HG02588 (cell line): ENCODE data around the gene SWAP70.
A peak's percentile ranks its signal among the peaks of the same experiment; 100 is the strongest.

Experiments used
- ATAC-seq: cut with Tn5 transposase; IDR thresholded peaks from one replicate; pipeline ENCODE4 v1.9.1; 2021; ENCODE audit warnings: mild to moderate bottlenecking, moderate library complexity; ENCODE audit not compliant: unreplicated experiment

Gene SWAP70

DNA sequence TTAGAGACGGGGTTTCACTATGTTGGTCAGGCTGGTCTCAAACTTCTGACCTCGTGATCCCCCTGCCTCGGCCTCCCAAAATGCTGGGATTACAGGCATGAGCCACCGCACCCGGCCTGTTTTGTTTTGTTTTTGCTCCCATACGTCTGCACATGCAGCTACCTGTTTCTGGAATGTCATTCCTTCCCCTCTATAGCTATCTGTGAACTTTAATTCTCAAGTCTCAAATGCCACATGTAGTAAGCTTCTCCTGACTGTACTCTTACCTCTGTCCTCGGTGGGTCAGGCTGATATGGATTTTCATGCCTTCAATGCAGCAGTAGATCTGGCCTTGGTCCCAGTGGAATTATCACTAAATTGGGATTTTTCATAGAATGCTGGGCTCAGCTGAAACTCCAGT is 12.4 kb upstream of the SWAP70 start:
- no peak for ATAC-seq

DNA sequence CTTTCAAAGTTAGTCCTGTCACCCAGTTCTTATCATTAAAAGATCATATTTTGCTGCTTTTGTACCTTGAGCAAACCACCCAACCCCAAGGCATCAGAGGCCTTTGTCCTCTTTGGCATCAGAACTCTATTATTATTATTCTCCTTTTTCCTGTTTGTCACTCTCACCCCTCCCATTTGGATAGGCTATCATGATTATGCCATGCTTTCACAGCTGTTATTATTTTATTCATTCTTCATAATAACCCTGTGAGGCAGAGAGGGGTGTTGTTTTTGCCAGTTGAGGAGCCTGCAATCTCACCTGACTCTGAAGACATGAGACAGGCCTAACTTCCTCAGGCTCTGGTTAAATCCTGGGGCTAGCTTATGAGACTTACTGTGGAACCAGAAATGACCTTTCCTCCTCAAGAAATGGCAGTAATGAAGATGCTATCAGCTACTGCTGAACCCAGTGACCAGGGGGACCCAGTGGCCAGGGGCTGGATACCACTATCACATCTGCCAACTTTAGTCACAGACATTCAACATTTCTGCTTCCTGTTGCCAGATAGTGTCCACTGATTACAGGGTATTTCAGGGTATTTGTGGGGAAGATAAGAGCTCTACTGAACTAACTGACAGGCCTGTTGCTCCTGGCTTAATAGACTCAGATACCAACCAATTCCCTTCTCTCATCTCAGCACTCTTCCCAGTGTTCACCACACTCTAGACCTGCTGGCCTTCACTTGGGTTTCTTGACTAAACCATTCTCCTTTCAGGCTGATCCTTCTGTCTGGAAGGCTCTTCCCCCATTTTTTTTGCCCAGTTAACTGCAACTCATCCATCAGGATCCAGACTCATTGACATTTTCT is 11.8 kb upstream of the SWAP70 start:
- no peak for ATAC-seq

DNA sequence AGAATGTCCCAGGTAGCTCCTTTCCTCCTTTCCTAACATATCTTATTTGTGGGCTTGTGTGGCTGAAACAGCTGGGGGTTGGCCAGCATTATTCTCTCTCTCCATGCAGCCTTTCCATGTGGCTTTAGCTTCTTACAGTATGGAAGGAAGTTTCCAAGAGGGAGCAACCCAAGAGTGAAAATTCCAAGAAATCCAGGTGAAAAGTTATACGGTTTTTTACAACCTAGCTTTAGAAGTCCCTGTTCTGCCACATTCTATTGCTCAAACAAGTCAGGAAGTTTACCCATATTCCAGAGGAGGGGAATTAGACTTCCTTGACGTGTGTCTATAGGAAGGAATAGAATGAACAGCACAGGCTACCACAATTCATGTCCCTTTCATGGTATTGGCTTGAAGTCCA is 10.0 kb upstream of the SWAP70 start:
- ATAC-seq = no peak

DNA sequence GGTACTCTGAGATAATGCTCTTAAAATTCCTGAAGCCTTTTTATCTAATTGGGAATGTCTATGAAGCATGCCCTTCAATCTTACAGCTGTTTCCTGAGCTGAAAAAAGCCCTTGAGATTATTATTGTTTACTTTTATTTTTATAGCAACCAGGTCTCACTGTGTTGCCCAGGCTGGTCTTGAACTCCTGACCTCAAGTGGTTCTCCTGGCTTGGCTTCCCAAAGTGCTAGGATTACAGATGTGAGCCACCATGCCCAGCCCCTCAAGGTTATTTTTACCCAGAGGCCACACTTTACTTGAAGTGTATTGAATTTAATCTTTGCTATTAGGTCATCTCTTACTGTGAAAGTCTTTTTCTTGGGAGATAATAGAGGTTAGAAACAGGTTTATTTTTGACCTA is 7.0 kb upstream of the SWAP70 start:
- no peak for ATAC-seq

DNA sequence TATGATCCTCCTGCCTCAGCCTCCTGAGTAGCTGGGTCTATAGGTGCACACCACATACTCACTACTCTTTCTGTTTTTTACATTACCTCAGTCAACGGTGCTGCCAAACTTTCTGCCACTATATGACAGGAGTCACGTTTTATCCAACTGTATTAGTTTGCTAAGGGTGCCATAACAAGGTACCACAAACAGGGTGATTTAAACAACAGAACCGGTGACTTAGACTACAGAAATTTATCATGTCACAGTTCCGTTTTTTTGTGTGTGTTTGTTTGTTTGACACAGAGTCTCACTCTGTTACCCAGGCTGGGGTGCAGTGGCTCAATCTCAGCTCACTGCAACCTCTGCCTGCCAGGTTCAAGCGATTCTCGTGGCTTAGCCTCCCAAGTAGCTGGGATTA is 6.3 kb upstream of the SWAP70 start:
- no peak for ATAC-seq

DNA sequence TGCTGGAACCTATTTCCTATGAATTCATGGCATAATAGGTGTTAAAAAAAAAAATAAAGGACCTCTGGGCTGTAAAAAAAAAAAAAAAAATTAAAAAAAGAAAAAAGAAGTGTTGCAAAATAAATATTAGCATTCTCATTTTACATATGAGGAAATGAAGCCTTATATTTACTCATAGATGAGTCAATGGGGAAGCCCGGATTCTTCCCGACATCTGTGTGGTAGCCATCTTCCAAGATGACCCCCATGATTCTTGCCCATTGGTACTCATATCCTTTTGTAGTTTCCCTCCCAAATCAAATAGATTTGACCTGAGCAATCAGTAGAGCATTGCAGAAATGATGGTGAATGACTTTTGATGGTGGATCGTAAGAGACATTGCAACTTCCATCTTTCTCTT is 3.0 kb upstream of the SWAP70 start:
- no peak for ATAC-seq

DNA sequence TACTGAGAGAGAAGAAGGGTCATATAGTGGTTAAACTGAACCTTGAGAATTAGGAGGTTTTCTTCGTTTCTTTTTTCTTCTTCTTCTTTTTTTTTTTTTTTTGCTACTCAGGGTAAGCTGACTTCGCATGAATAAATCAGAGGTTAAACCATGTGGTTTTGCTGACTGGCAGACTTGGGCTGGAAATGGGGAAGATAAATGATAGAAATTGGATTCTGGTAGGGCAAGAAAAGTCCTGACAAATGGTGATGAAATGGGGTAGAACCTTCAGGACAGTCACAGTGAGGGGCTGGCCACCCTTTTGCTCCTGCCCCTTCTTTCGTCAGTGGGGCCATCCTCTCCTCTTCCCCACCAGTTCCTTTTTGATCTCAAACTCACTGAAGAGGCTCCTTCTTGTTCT is 1.6 kb upstream of the SWAP70 start:
- no peak for ATAC-seq

DNA sequence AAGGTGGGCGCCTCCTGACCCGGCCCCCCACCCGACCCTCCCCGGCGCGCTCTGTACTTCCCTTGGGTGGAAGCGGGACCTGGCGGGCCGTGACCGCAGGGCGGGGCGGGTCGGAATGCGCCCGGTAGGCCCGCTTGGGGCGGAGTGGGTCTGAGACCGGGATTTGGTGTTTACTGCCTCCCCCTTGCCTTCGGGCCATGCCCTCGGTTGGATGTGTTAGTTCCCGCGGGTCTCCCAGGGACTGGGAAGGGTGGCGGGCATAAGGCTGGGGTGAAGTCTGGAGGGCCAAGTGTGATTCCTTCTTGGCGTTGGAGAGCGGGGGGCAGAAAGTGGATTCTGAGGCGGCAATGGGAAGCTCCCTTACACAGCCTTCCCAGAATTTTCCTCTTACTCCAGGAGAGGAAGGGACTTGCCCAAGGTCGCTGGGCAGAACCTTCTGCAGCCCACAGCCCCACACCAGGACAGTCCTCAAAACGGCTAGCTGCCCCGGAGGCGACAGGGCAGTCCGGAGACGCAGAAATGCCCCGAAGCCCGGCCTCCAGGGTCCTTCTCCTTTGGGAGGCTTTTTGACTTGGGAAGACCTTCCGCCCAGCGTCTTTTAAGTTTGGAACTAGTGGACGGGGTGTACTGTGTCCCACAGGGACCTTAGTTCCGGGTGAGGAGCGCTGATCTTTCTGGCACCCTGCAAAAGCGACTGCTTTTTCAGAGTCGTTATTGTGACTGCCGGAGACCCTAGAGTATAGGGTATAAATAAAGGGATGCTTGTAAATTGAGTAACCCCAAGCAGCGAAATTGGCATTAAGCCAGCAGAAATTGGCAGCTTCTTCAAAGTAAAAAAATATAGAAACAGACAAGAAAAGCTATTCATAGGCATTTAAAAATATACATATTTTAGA is 647 bp downstream of the SWAP70 start:
- ATAC-seq = peak; percentile 30

DNA sequence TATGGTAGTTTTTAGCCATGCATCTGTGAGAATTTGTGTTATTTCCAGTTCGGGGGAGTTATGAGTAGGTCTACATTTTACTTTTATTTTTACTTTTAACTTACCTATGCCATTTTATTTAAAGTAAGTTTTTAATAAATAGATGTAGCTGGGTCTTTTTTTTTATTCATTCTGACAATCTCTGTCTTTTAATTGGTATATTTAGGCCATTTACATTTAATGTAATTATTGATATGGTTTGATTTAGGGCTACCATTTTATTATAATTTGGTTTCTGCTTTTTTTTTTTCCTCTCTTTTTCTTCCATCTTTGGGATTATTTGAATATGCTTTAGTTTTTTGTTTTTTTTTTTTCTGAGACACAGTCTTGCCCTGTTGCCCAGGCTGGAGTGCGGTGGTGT is 1.9 kb downstream of the SWAP70 start:
- no peak for ATAC-seq

DNA sequence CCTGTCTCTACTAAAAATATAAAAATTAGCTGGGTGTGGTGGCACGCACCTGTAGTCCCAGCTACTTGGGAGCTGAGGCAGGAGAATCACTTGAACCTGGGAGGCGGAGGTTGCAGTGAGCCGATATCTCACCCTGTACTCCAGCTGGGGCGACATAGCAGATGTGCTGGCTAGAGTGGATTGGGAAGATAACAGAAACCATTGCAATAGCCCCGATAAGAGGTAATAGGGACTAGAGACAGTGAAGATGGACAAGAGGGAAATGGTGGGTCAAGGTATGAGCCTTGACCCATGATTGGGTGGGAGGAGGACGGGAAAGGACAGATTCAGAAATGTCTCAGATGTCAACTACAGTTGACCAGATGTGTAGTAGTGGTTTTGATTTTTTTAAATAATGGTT is 6.1 kb downstream of the SWAP70 start:
- ATAC-seq = no peak

DNA sequence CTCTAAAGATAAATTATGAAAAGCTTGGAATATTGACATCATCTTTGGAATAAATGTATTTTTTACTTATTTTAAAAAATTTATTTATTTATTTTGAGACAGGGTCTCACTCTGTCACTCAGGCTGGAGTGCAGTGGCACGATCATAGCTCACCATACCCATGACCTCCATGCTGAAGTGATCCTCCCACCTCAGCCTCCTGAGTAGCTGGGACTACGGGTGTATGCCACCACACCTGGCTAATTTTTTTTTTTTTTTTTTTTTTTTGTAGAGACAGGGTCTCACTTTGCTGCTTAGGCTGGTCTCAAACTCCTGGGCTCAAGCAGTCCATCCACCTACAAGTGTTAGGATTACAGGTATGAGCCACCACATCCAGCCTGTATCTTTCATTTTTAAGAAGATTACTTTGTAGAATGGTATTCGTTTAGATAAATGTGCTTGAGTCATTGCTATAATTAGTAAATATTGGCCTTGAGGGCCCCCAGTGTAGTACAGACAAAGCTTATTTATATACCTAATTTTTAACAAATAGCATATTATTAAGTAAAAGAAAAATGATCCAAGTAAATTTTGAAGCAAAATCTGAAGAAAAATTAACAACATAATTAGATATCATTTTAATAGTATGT is 8.5 kb downstream of the SWAP70 start:
- no peak for ATAC-seq

DNA sequence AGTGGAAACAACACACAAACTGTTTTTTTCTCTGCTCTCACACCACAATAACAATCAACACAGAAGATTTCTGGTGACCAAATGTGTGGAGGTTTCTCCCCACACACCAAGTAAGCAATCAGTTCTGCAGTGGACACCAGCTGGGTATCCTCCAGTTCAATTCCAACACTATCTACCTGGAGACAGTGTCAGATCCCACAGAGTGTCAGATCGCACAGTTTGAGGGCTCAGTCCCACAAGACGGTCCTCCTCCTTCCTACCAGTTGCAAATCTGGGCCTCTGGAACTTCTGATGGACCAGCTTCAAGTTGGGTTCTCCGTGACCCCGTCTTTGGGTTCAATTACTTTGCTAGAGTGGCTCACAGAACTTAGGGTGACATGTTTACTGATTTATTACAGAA is 9.0 kb downstream of the SWAP70 start:
- ATAC-seq = no peak

DNA sequence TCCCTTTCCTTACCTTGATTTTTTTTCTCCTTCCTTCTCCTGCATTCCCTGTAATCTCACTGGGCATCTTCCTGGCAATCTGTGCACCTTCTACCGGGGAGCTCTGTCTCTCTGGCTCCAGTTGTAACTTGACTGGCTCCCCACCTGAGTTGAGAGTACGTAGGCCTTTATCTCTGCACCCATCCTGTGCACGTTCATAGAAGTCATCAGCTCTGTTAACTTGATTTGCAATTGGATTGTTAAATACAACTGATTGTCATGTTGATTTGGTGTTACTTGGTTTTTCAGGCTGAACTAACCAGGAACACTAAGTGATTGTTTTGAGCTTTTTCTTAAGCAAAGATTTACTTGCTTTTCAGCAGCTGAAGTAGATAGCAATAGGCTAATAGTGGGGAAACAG is 11.8 kb downstream of the SWAP70 start:
- ATAC-seq = no peak

DNA sequence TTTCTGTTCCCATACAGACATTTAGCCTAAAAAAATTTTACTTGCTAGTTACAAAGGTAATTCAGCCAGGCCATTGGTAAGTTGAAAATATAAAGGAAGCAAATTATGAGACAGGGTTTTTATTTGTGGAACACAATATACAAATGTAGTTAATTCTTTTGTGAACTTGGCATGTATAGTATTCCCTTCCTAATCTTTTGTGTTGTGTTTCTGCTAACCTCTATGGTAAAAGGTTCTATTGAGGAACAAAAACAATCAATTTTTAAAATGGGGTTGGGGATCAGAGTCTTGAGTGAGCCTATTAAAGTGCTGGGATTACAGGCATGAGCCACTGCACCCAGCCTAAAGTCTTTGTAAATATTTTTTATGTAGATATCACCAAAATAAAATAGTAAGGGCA is 14.1 kb downstream of the SWAP70 start:
- ATAC-seq = no peak

DNA sequence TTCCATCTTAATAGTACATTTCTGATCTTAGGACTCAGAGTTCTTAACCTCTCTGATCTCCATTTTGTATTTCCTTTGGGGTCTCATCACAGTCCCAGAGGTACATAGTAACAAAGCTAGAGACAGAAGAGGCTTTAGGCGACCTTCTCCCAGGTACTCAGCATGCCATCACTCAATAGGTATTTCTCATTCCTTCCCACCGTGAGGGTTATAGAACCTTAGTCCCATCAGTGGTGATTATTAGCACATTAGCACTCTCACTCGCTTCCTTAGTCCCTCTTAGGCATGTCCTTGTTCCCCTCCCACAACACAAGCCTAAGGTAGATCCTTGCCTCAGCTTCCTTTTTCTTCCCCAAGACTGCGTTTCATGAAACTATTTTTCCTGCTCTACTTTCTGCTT is 14.7 kb downstream of the SWAP70 start:
- no peak for ATAC-seq

DNA sequence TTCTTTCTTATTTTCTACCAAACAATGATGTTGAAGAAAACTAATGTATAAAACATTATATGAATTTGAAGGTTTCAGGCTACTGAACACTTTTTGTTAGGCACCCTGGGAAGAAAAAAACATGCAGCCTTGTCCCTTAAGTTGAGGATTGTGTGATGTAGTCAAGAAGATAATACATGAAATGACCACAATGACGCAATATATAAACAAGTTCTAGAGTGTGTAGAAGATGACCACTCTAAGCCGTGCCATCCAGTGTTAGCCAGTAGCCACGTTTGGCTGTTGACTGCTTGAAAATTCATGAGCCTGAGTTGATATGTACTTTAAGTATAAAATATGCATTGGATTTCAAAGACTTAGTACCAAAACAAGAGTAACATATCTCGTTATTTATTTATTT is 16.2 kb downstream of the SWAP70 start:
- no peak for ATAC-seq

DNA sequence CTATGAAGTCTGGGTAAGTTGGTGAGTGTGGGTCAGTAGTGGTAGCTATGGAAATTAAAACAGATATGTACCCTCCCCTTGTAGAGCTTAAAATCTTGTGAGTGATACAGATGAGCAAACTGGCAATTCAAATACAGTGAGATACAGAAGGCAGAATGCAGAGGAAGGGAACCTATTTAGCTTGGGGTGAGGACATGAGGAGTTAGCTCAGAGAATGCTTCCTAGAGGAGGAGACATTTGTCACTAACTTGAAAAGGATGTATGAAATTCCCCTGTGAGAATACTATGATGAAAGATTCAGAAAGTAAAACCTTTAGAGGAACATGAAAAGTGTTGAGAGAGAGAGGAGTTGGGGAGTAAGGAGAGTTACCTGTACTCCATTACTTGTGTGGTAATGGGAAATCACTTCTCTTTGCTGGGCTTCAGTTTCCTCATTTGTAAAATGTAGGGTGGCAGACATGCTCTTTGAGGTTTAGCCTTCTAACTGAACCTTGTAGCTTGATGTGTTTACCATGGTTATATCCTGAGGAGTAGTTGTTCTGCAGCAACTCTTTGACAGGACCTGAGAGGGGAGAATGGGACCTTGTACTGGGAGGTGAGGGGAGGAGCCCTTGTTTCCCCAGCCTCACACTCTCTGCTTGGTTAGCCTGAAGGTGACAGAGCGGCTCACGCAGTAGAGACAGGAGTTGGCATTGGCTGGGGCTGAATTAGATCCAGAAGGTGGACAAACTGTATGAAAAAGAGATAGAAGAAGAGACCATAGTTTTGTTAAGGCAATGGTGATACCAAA is 17.9 kb downstream of the SWAP70 start:
- peak; percentile 34 for ATAC-seq

DNA sequence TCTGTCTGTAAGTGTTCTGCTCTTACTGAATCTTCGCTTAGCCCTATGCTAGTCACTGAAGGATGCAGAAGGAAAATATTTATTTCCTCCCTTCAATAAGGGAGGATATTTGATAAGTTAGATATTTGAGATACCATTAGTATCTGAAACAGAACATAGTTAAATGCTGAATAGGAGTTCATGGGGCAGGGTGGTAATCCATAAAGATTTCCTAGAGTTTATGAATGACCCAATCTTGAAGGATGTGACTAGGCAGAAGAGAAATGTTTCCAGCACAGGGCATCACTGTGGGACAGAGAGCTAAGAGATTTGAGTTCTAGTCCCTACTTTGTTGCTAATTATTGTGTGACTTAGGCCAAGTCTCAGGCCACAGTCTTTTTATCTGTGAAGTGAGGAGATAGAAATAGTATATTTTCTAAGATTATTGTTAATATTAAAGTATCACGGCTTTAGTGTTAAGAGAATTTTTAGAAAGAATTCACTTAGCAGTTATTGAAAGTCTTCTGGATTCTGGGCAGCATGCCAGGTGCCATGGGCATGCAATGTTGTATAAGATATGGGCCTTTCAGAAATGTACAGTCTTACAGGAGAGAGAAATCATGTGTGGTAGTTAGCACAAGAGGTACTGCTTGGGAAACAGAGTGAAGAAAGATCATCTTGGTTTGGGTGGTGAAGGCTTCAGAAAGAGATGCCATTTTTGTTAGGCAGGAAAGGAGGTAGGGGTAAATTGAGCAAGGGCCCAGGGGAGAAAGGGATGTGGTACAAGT is 24.0 kb downstream of the SWAP70 start:
- no peak for ATAC-seq

DNA sequence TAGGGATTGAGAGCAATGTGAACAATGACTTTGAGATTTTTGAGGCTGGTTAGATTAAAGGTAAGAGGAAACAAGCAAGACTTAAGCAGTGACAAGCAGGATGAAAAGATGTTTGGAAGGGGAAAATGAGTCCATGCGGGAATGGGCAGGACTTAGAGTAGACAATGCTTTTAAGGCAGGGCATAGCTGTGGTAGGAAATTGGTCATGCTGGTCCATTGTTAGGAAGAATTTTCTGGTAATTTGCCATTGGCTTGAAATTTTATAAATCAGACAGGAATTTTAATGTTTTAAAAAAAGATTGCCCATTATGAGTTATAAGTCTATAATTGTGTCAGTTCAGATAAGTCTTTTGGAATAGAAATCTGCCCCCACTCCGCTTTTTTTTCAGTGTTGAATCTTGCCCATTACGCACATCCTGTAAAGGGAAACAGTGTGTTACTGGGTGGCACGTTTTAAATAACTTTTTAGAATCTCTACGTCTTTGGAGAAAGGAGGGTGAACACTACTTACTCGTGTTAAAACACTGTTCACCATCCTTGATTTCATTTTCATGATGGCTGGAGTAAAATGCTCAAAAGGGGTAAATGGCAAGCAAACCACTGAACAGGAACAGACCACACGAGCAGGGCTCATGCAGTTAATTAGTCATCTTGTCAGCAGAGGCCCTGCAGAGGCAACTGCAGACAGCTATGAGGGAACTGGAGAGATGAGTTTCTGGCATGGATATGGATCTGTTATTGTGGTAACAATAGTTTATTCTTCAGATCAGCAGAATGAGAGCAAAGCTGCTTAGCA is 25.0 kb downstream of the SWAP70 start:
- ATAC-seq = peak; percentile 71
